Measurements from ENCODE around the gene CD3E. TPM values are rescaled to one million over a fixed set of nuclear protein-coding genes. Genes with fewer than 3 reads are reported as not detected.

Gene CD3E
- total RNA-seq, 1 donor from 2014 or later, result not detected

DNA sequence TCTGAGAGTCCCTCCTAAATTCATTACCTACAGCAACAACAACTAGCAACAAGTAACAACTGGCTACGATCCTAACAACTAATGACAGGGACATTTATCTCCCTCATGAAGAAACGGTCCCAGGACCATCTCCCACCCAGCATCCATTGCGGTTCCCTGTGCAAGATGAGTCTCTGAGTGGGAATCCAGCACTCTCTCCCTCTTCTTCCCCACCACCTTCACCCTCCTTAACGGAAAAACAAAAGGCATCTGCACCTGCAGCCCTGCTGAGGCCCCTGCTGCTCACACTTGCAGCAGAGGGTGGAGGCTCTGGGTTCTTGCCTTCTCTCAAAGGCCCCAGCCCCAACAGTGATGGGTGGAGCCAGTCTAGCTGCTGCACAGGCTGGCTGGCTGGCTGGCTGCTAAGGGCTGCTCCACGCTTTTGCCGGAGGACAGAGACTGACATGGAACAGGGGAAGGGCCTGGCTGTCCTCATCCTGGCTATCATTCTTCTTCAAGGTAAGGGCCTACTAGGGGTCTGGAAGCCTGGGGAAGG, 39.5 kb downstream of the CD3E start, which contains the start of gene CD3G:
Gene CD3G (plus strand): TSS at position 364 of the 535 bp plus-strand sequence. CDS start 80 bp downstream, at position 444.
- no peak within 1 kb of the TSS for H3K27ac ChIP-seq
- no peaks in the 10 kb centered on the region for H3F3A ChIP-seq (ENCODE audit: low read depth)
- peaks cover 39% of the 10 kb centered on the region for H3K27me3 ChIP-seq
- Mint-ChIP-seq H3K36me3 (no peaks in the 10 kb centered on the region), H3K4me3 (no peak within 1 kb of the TSS), H3K9me3 (no peaks in the 10 kb centered on the region), H3K27ac (no peak within 1 kb of the TSS), H3K4me1 (peaks cover 5% of the 10 kb centered on the region), H3K27me3 (ENCODE audit: insufficient read depth, low read depth) (peaks cover 13% of the 10 kb centered on the region)
- H3K9ac ChIP-seq, result no peak within 1 kb of the TSS
- H3K9me3 ChIP-seq (ENCODE audit: low read depth), result no peaks in the 10 kb centered on the region
- H3K4me3 ChIP-seq, result no peak within 1 kb of the TSS
- H4K20me1 ChIP-seq (ENCODE audit: low read depth), result no peaks in the 10 kb centered on the region
- TF ChIP-seq, protein P1, sequence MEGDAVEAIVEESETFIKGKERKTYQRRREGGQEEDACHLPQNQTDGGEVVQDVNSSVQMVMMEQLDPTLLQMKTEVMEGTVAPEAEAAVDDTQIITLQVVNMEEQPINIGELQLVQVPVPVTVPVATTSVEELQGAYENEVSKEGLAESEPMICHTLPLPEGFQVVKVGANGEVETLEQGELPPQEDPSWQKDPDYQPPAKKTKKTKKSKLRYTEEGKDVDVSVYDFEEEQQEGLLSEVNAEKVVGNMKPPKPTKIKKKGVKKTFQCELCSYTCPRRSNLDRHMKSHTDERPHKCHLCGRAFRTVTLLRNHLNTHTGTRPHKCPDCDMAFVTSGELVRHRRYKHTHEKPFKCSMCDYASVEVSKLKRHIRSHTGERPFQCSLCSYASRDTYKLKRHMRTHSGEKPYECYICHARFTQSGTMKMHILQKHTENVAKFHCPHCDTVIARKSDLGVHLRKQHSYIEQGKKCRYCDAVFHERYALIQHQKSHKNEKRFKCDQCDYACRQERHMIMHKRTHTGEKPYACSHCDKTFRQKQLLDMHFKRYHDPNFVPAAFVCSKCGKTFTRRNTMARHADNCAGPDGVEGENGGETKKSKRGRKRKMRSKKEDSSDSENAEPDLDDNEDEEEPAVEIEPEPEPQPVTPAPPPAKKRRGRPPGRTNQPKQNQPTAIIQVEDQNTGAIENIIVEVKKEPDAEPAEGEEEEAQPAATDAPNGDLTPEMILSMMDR (IDR thresholded peaks at IDR 0.05), result no peak
- TF ChIP-seq EZH2phosphoT487 (IDR thresholded peaks at IDR 0.05), result no peak
- TF ChIP-seq EZH2 (IDR thresholded peaks at IDR 0.05), result no peak
- peak within 1 kb of the TSS; percentile 42 for H2AFZ ChIP-seq (replicated peaks)
- no peak for DNase-seq (ENCODE audit: low spot score)
- no peak within 1 kb of the TSS for H3K4me2 ChIP-seq
- no peaks in the 10 kb centered on the region for H3K79me2 ChIP-seq (ENCODE audit: low read depth)
- no peaks in the 10 kb centered on the region for H3K36me3 ChIP-seq
- no peaks in the 10 kb centered on the region for H3K4me1 ChIP-seq

DNA sequence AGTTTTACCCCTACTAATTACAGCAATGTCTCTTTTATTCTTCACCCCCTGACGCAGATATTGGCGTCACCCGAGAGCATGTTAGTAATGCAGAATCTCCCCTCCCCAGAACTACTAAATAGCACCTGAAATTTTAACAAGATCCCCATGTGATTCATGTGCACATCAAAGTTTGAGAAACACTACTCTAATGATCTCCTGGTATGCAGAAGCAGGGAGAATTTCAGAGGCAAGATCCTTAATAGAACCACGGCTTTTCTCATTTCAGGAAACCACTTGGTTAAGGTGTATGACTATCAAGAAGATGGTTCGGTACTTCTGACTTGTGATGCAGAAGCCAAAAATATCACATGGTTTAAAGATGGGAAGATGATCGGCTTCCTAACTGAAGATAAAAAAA, 44.9 kb downstream of the CD3E start:
- no peaks in the 10 kb centered on the region for H3K9me3 ChIP-seq (ENCODE audit: low read depth)
- no peak overlapping the region for H3K9ac ChIP-seq
- H3K4me3 Mint-ChIP-seq, result no peak overlapping the region
- TF ChIP-seq EZH2 (IDR thresholded peaks at IDR 0.05) (no peak), EZH2phosphoT487 (IDR thresholded peaks at IDR 0.05) (no peak)
- TF ChIP-seq, protein P1 (IDR thresholded peaks at IDR 0.05), result no peak
- H3K27ac Mint-ChIP-seq, result no peak overlapping the region
- peaks cover 19% of the 10 kb centered on the region for H3K27me3 Mint-ChIP-seq (ENCODE audit: insufficient read depth, low read depth)
- H4K20me1 ChIP-seq (ENCODE audit: low read depth), result no peaks in the 10 kb centered on the region
- H3K4me3 ChIP-seq, result no peak overlapping the region
- no peaks in the 10 kb centered on the region for H3K4me1 Mint-ChIP-seq
- no peak for DNase-seq (ENCODE audit: low spot score)
- no peaks in the 10 kb centered on the region for H3K36me3 ChIP-seq
- H3K4me1 ChIP-seq, result no peaks in the 10 kb centered on the region
- H3K27me3 ChIP-seq, result peaks cover 61% of the 10 kb centered on the region
- no peaks in the 10 kb centered on the region for H3K79me2 ChIP-seq (ENCODE audit: low read depth)
- H3F3A ChIP-seq (ENCODE audit: low read depth), result peaks cover 5% of the 10 kb centered on the region
- no peak overlapping the region for H3K27ac ChIP-seq
- no peaks in the 10 kb centered on the region for H3K36me3 Mint-ChIP-seq
- no peak overlapping the region for H2AFZ ChIP-seq (replicated peaks)
- H3K9me3 Mint-ChIP-seq, result no peaks in the 10 kb centered on the region
- no peak overlapping the region for H3K4me2 ChIP-seq

DNA sequence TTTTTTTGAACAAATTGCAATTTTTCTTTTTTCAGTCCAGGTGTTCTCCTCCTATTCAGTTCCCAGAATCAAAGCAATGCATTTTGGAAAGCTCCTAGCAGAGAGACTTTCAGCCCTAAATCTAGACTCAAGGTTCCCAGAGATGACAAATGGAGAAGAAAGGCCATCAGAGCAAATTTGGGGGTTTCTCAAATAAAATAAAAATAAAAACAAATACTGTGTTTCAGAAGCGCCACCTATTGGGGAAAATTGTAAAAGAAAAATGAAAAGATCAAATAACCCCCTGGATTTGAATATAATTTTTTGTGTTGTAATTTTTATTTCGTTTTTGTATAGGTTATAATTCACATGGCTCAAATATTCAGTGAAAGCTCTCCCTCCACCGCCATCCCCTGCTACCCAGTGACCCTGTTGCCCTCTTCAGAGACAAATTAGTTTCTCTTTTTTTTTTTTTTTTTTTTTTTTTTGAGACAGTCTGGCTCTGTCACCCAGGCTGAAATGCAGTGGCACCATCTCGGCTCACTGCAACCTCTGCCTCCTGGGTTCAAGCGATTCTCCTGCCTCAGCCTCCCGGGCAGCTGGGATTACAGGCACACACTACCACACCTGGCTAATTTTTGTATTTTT, 48.7 kb downstream of the CD3E start:
- Histone ChIP-seq H3K9ac (no peak overlapping the region), H3K27ac (no peak overlapping the region), H2AFZ (replicated peaks) (no peak overlapping the region), H3K27me3 (peaks cover 48% of the 10 kb centered on the region), H4K20me1 (ENCODE audit: low read depth) (no peaks in the 10 kb centered on the region), H3K9me3 (ENCODE audit: low read depth) (no peaks in the 10 kb centered on the region), H3K36me3 (no peaks in the 10 kb centered on the region), H3K79me2 (ENCODE audit: low read depth) (no peaks in the 10 kb centered on the region), H3K4me2 (no peak overlapping the region), H3F3A (ENCODE audit: low read depth) (peaks cover 22% of the 10 kb centered on the region), H3K4me3 (no peak overlapping the region), H3K4me1 (no peaks in the 10 kb centered on the region)
- no peak overlapping the region for H3K27ac Mint-ChIP-seq
- no peaks in the 10 kb centered on the region for H3K9me3 Mint-ChIP-seq
- no peak overlapping the region for H3K4me3 Mint-ChIP-seq
- no peak for DNase-seq (ENCODE audit: low spot score)
- no peaks in the 10 kb centered on the region for H3K4me1 Mint-ChIP-seq
- no peaks in the 10 kb centered on the region for H3K36me3 Mint-ChIP-seq
- no peak for TF ChIP-seq EZH2phosphoT487 (IDR thresholded peaks at IDR 0.05)
- TF ChIP-seq, protein P1 (IDR thresholded peaks at IDR 0.05), result peak; percentile 70
- no peak for TF ChIP-seq EZH2 (IDR thresholded peaks at IDR 0.05)
- peaks cover 16% of the 10 kb centered on the region for H3K27me3 Mint-ChIP-seq (ENCODE audit: insufficient read depth, low read depth)

Data from neural progenitor cell (in vitro differentiated cells).